GM21447 (cell line): Measurements from ENCODE around the gene MRC1.

ENCODE experiments used
- ATAC-seq: cut with Tn5 transposase; IDR thresholded peaks from one replicate; pipeline ENCODE4 v1.9.1; 2021; ENCODE audit not compliant: unreplicated experiment

The MRC1 gene

GRCh38 chr10:17795083-17795482, 14.1 kb upstream of the MRC1 start:
- ATAC-seq = no peak

- ATAC-seq = no peak
These were observed 13.1 kb upstream of the MRC1 start for GRCh38 chr10:17795813-17796594.

- ATAC-seq = no peak
These were observed 7.6 kb upstream of the MRC1 start for GRCh38 chr10:17801507-17801906.

GRCh38 chr10:17802350-17802749, 6.8 kb upstream of the MRC1 start:
- no peak for ATAC-seq

GRCh38 chr10:17802976-17803375, 6.2 kb upstream of the MRC1 start:
- ATAC-seq = no peak

GRCh38 chr10:17805330-17805729, 3.8 kb upstream of the MRC1 start:
- no peak for ATAC-seq

- ATAC-seq = no peak
These were observed 3.1 kb upstream of the MRC1 start for GRCh38 chr10:17805921-17806577.

GRCh38 chr10:17811146-17811865, 2.2 kb downstream of the MRC1 start:
- ATAC-seq = no peak

- no peak for ATAC-seq
These were observed 5.8 kb downstream of the MRC1 start for GRCh38 chr10:17814973-17815372.

- no peak for ATAC-seq
These were observed 7.1 kb downstream of the MRC1 start for GRCh38 chr10:17816199-17816598.

GRCh38 chr10:17817316-17817715, 8.2 kb downstream of the MRC1 start:
- no peak for ATAC-seq

- no peak for ATAC-seq
These were observed 8.6 kb downstream of the MRC1 start for GRCh38 chr10:17817790-17818189.

- ATAC-seq = no peak
These were observed 10.7 kb downstream of the MRC1 start for GRCh38 chr10:17819836-17820235.

GRCh38 chr10:17820943-17821342, 11.8 kb downstream of the MRC1 start:
- ATAC-seq = no peak

GRCh38 chr10:17821893-17822292, 12.7 kb downstream of the MRC1 start:
- ATAC-seq = no peak

GRCh38 chr10:17831341-17831740, 22.2 kb downstream of the MRC1 start:
- no peak for ATAC-seq

GRCh38 chr10:17831896-17832295, 22.7 kb downstream of the MRC1 start:
- no peak for ATAC-seq

- no peak for ATAC-seq
These were observed 24.5 kb downstream of the MRC1 start for GRCh38 chr10:17833656-17834055.

GRCh38 chr10:17835688-17836087, 26.5 kb downstream of the MRC1 start:
- no peak for ATAC-seq

GRCh38 chr10:17836942-17837341, 27.8 kb downstream of the MRC1 start:
- ATAC-seq = no peak

GRCh38 chr10:17838080-17838648, 29.0 kb downstream of the MRC1 start:
- no peak for ATAC-seq

- ATAC-seq = no peak
These were observed 31.9 kb downstream of the MRC1 start for GRCh38 chr10:17841050-17841449.
